HG02759 (cell line): ENCODE data around the gene CORO2A.
"Not testable (repeated sequence)": the region's sequence is repeated elsewhere in the genome, so short reads cannot be mapped to it uniquely, and the experiment has no call there.

ENCODE experiments used
- ATAC-seq: cut with Tn5 transposase; IDR thresholded peaks from one replicate; pipeline ENCODE4 v1.9.1; 2021; ENCODE audit warnings: mild to moderate bottlenecking, moderate library complexity; ENCODE audit not compliant: unreplicated experiment

Gene CORO2A

GRCh38 chr9:98086461-98086860, 106.0 kb downstream of the CORO2A start:
- ATAC-seq = no peak

GRCh38 chr9:98085944-98086343, 106.5 kb downstream of the CORO2A start:
- ATAC-seq = no peak

DNA sequence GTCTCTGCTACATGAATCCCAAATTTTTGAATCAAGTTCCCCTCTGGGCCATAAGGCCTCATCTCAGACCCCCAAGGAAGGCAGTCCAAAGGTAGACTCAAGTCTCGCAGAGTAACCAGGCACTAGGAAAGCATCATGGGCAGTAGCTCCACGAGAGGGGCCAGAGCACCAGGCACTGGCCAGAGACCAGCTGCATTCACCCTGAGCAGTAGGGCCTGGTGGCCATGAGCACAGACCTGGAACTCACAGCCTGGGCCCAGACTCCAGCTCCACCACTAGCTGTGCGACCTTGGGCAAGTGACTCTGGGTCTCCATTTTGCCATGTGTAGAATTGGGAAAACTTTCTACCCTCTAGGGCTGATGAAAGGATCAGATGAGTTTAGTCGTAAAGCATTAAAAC, 107.4 kb downstream of the CORO2A start:
- no peak for ATAC-seq

DNA sequence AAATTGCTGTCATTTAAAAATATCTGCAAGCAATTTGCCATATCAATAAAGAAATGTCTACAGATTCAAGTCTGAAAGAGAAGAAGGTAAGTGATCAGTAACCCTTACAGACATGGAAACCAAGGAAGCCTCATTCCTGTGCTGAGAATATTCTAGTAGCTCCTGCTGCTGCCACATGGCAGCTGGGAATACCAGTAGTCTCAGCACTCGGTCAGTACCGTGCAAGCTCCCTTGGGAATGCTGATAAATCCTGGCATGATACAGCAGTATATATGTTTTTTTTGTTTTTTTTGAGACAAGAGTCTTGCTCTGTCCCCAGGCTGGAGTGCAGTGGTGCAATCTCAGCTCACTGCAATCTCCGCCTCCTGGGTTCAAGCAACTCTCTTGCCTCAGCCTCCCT, 108.0 kb downstream of the CORO2A start:
- ATAC-seq = no peak

GRCh38 chr9:98083566-98084183, 108.8 kb downstream of the CORO2A start:
- no peak for ATAC-seq

- ATAC-seq = no peak
These were observed 109.4 kb downstream of the CORO2A start for GRCh38 chr9:98083061-98083501.

DNA sequence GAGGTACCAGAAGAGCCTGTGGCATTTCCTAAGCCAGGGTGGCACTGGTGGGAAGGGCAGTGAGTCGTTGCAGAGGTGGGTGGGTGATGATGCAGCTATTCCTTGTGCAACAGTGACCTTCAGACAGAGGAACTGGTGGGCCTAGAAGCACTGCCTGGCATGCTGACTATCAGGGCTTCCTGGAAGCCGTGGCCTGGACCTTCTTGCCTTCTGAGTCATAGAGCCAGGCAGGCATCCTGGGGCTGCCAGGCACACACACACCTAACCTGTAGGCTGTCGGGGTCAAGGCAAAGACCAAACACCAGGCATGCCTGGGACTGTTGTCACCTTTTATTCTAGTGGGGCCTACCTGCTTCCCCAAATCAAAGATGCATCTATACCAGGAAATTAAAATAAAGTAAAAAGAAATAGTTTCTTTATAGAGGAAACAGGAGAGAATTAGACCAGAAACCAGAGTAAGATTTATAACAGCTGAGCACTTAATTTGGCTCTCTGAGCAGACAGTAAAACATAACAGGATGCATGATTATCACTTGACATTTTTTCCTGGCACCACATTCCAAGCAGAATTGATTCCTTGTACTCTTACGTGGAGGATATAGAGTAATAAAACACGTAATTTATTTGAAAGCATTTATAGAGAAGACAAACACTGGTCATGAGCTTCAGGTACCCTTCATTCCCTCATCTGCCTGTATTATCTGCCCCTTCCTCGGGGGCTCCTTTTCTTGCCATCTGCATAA, 110.8 kb downstream of the CORO2A start:
- ATAC-seq = no peak

- ATAC-seq = no peak
These were observed 111.7 kb downstream of the CORO2A start for GRCh38 chr9:98080780-98081179.

- ATAC-seq = no peak
These were observed 112.1 kb downstream of the CORO2A start for GRCh38 chr9:98080326-98080725.

DNA sequence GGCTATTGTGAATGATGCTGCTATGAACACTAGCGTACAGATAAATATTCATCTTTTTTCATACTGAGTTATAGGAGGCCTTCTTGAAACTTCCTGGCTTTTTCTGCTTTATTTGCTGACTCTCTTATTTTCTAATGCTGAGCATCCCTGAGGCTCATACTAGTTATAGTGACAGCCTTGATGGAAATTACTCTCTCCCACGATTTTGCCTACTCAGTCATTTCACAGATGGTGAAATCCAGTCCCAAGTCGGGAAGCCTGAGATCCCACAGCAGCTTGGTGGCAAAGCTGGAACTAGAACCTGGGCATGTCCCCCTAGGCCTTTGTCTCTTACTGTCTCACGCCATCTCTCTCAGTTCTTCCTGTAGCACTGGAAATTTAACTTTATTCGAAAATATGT, 113.5 kb downstream of the CORO2A start:
- ATAC-seq = no peak

DNA sequence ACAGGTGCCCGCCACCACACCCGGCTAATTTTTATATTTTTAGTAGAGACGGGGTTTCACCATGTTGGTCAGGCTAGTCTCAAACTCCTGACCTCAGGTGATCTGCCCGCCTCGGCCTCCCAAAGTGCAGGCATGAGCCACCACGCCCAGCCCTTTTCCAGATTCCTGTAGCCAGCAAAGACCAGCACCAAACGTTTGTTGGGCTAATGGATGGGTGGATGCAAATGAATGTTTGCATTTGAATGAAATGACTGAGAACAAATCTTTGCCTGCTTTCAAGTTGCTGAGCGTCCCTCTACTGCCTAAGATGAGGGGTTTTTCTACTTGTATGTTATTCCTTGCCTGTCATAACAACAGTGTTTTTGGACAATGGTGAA, 115.9 kb downstream of the CORO2A start:
- not testable (repeated sequence) for ATAC-seq

DNA sequence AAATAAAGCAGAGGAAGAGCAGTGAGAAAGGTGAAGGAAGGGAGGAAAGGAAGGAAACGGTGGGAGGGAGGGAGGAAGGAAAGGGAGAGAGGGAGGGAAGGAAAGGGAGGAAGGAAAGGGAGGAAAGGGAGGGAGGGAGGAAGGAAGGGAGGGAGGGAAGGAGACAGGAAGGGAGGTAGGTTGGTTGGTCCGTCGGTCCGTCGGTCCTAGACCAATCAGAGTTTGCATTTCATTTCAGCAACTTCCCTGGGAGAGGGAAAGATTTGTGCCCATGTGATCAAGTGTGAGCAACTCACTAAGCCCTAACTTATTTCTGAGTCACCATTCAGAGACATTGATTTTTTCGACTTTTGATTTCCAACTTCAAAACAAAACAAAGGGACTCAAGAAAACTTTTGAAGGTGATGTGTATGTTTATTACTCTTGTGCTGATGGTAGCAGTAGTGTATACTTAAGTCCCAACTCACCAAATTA, 117.1 kb downstream of the CORO2A start:
- no peak for ATAC-seq

DNA sequence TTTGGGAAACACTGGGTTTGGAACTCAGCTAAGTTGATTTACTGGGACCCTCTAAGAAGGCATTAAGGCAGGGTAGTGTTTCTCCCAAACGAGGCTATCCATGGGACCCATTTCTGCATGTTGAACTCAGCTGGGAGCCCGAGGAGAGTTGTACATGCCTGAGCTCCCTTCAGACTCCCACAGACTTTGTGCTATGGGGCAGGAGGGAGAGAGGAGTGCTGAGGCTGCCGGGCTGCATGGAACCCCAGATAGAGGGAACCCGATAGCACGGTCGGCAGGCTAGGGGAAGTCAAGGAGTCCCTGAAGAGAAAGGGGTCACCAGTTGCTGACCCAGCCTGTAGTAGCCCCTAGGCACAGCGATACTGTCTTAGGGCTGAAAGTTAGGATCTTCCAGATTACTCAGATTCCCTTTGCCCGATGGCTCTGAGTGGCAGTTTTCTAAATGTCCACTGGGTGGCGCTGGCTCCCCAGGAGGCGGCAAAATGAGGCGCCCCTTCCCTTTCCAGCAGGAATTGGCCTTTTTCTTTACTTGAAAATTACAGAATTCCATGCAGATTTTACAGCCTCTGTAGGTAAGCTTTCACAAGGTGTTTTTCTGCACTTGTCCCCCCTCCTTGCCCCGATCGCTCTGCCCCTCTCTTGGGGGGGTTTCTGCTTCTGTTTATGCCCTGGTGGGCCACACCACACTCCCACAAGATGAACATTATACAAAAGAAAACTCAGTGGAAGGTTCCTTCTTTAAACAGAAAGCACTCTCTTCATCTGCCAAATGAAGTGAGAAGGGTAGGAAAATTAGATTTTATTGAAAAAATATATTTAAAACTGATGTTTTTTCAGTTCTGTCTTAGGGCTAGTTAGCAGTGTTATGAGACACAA, 118.1 kb downstream of the CORO2A start:
- no peak for ATAC-seq

DNA sequence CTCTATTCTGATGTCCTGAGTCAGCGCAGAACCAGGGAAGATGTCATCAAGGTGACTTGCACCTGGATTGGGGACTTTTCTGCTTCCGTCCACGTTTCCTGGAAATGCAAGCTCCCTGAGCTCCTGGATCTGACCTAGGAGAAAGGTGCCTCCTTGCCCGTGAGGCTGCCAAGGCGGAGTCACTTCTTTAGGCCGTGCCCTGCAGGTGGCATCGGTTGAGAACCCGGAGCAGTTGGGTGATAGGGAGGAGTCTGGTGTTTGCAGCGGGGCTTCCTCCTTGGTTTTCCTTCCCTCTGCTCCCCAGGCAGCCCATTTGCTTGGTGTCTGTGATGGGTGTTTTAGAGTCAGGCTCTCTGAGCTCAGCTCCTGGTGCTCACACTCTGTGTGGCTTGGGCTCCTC, 120.7 kb downstream of the CORO2A start:
- no peak for ATAC-seq
